Activated naive CD8-positive, alpha-beta T cell treated with anti-CD3 and anti-CD28 coated beads, Interleukin-2, amount 50 U/mL, for 16 hours (primary cell): ENCODE measurements around the gene TEX28.
"Not testable (repeated sequence)": the region's sequence is repeated elsewhere in the genome, so short reads cannot be mapped to it uniquely, and the experiment has no call there.

Source experiments
- DNase-seq: peaks from one replicate; pipeline ENCODE4 v3.0.0-alpha.2; 2020; ENCODE audit warnings: low read depth, low spot score

TEX28 gene

GRCh38 chrX:154310616-154311536 lies 16.0 kb upstream of the TEX28 start:
- no peak for DNase-seq

GRCh38 chrX:154309041-154309775 lies 14.3 kb upstream of the TEX28 start:
- no peak for DNase-seq

DNA sequence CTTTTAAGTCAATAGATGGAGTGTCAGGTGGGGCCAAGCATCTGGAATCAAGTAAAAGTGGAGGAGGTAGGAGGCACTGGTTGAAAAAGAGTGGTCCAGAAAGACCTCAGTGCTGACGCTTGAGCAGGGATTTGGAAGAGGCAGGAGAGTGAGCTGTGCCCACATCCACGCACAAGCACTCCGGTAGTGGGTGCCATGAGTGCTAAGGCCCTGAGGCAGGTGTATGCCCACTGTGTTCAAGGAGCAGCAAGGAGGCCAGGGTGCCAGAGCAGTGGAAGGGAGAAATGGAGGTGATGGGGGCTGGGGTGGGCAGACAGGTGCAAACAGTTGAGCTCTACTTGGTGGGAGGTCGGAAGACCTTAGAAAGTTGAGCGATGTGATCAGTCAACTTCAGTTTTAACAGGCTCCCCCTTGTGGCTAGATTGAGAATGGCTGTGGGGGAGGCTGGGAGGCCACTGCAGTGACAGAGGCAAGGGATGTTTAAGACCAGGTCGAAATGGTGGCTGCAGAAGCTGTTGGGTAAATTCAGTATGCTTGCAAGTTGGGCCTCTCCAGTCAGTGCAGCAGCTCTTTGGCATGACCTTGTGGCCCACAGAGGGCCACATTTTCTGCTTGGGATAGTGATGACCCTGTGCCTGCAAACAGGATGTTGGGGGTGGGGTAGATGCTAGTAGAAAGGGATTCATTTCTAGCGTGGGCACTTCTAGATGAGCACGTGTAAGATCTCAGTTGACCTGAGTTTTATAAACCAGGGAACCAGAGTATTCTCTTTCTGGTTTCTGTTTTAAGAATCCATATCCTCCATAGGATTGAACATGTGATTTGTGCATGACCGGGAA lies 13.4 kb upstream of the TEX28 start:
- peak; percentile 65 for DNase-seq

GRCh38 chrX:154307202-154307601 lies 12.3 kb upstream of the TEX28 start:
- DNase-seq = no peak

GRCh38 chrX:154305541-154306205 lies 10.7 kb upstream of the TEX28 start:
- no peak for DNase-seq

DNA sequence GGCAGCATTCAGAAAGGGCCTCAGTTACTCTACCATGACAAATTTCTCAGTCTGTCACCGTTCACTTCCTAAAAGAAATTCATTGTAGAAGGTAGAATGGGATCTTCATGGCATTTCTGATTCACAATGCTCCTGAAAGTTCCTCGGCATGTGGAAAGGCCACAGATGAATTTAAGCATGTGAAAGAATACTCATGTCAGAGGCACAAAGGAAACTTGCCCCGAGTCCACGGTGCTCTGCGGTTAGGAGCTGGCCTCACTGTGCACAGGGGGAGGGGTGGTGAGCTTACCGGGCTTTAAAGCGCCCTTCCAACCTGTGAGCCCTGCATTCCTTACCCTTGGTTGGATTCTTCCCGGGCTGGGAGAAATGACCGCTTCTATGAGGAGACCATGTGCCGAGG lies 9.9 kb upstream of the TEX28 start:
- no peak for DNase-seq

GRCh38 chrX:154303476-154303875 lies 8.6 kb upstream of the TEX28 start:
- DNase-seq = no peak

- not testable (repeated sequence) for DNase-seq
These were observed 8.1 kb upstream of the TEX28 start for GRCh38 chrX:154302998-154303397.

DNA sequence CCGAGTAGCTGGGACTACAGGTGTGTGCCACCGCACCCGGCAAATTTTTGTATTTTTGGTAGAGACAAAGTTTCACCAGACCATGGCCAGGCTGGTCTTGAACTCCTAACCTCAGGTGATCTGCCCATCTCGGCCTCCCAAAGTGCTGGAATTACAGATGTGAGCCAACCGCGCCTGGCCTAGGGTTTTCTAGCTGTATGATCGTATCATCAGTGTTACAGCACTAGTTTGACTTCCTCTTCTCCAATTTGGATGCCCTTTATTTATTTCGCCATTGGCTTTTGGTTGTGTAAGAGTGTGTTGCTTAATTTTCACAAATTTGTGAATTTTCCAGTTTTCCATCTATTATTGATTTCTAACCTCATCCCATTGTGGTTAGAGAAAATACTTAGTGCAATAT lies 5.9 kb upstream of the TEX28 start:
- no peak for DNase-seq

- no peak for DNase-seq
These were observed 3.4 kb upstream of the TEX28 start for GRCh38 chrX:154298312-154298711.

GRCh38 chrX:154296731-154297130 lies 1.8 kb upstream of the TEX28 start:
- no peak for DNase-seq

DNA sequence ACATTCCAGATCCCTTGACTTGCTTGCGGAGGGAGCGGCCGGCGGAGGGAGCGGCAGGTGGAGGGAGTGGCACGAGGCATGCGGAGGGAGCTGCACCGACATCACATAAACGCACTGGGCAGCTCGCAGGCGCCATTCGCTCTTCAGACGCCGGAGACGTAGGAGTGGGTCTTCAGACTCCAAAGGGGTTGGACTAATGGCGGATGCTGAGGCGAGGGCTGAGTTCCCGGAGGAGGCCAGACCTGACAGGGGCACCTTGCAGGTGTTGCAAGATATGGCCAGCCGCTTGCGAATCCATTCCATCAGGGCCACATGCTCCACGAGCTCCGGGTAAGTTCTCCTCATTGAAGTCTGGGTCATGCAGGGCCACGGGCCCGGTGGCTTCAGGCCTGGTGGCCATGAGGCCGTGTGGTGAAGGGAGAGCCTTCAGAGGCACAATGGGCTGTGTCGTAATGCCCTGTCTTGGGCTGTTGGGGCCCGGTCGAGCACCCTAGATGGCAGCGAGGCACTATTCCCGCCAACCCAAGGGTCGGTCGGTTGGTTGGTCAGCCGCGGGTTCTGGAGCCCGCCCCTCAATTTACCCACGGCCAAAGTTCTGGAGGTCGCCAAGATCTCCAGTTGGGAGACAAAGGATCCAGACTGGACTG lies 863 bp upstream of the TEX28 start, which contains the start of gene TKTL1:
TKTL1 (plus strand) TSS at position 132 of the 647 bp plus-strand sequence; CDS start at position 197, 65 bp downstream.
- DNase-seq = no peak

- DNase-seq = not testable (repeated sequence)
These were observed 8.5 kb downstream of the TEX28 start for GRCh38 chrX:154286406-154286805.

GRCh38 chrX:154284489-154285338 lies 10.2 kb downstream of the TEX28 start:
- not testable (repeated sequence) for DNase-seq

GRCh38 chrX:154269245-154269644 lies 25.7 kb downstream of the TEX28 start:
- not testable (repeated sequence) for DNase-seq

- DNase-seq = not testable (repeated sequence)
These were observed 31.9 kb downstream of the TEX28 start for GRCh38 chrX:154263072-154263471.

- DNase-seq = not testable (repeated sequence)
These were observed 36.2 kb downstream of the TEX28 start for GRCh38 chrX:154258711-154259110.

GRCh38 chrX:154257282-154257681 lies 37.6 kb downstream of the TEX28 start, which contains the start of gene OPN1MW3:
OPN1MW3 (plus strand) TSS chrX:154257582; CDS start chrX:154257620, 38 bp downstream.
- DNase-seq = not testable (repeated sequence)

DNA sequence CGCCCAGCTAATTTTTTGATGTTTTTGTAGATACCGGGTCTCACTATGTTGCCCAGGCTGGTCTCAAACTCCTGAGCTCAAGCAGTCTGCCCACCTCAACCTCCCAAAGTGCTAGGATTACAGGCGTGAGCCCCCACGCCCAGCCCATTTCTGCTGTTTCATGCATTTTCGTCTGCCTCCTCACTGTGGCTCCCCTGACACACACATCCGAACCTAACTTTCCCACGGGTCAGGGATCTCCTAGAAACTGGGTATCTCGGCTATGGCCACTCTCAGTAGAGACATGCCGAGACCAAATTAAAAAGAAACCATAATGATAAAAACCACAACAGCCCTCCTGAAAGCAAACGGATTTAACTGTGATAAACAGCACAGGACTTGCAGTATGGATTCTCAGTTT lies 46.8 kb downstream of the TEX28 start:
- DNase-seq = not testable (repeated sequence)
